PFSK-1 (cell line): ENCODE measurements around the gene PARP3.

Source experiments
- FOXP2 ChIP-seq: optimal IDR thresholded peaks from 2 replicates; pipeline ENCODE3; 2011; ENCODE audit warnings: borderline replicate concordance, control low read depth, inconsistent platforms; ENCODE audit not compliant: insufficient read depth; ENCODE audit errors: extremely low read length, extremely low read depth
- POLR2AphosphoS5 ChIP-seq: IDR thresholded peaks from 2 replicates; pipeline ENCODE4 v1.6.1; 2012; ENCODE audit warnings: low read depth, mild to moderate bottlenecking, control low read depth, low read length, moderate library complexity
- REST ChIP-seq, 2 experiments: IDR thresholded peaks; 2 replicates each; pipeline versions ENCODE4 v1.6.1 to v1.8.0; 2011 to 2012; ENCODE audit warnings: low read depth in 2 of 2, low read length in 2 of 2, control low read depth in 1 of 2, inconsistent platforms in 1 of 2, mild to moderate bottlenecking in 1 of 2, moderate library complexity in 1 of 2; ENCODE audit not compliant: insufficient read depth in 1 of 2
- SIN3A ChIP-seq: IDR thresholded peaks from 2 replicates; pipeline ENCODE4 v1.6.1; 2012; ENCODE audit warnings: mild to moderate bottlenecking, low read length, moderate library complexity, borderline replicate concordance; ENCODE audit not compliant: insufficient read depth
- TAF1 ChIP-seq: IDR thresholded peaks from 2 replicates; pipeline ENCODE4 v1.6.1; 2012; ENCODE audit warnings: low read length, control low read depth, borderline replicate concordance; ENCODE audit not compliant: insufficient read depth

PARP3 gene

GRCh38 chr3:51938780-51939425, 3.3 kb upstream of the PARP3 start:
- TF ChIP-seq REST (IDR thresholded peaks at IDR 0.05; ENCODE audit: insufficient read depth in 1 of 2, low read depth in 2 of 2, low read length in 2 of 2) (no peak), SIN3A (no peak), TAF1 (no peak)

- no peak for TF ChIP-seq POLR2AphosphoS5
- no peak for TF ChIP-seq TAF1
- no peak for TF ChIP-seq FOXP2
- TF ChIP-seq SIN3A: no peak
- TF ChIP-seq REST (IDR thresholded peaks at IDR 0.05; ENCODE audit: insufficient read depth in 1 of 2, low read depth in 2 of 2, low read length in 2 of 2): no peak
These were observed 1.3 kb upstream of the PARP3 start for GRCh38 chr3:51940648-51941462.

GRCh38 chr3:51941463-51941797, 733 bp upstream of the PARP3 start:
- TF ChIP-seq POLR2AphosphoS5 (no peak), FOXP2 (no peak), TAF1 (no peak), REST (IDR thresholded peaks at IDR 0.05; ENCODE audit: insufficient read depth in 1 of 2, low read depth in 2 of 2, low read length in 2 of 2) (no peak), SIN3A (no peak)

- no peak for TF ChIP-seq SIN3A
- no peak for TF ChIP-seq REST (IDR thresholded peaks at IDR 0.05; ENCODE audit: insufficient read depth in 1 of 2, low read depth in 2 of 2, low read length in 2 of 2)
- peak; percentile 54; the same call in 1 of the 2 replicates for TF ChIP-seq POLR2AphosphoS5
- TF ChIP-seq FOXP2: no peak
- TF ChIP-seq TAF1: 0 out of 2 replicates have a peak, but pooled peaks have one; percentile 24
These were observed 664 bp downstream of the PARP3 start for GRCh38 chr3:51942603-51943450.
